ENCODE data around the gene PCYT1A.
"Not testable (repeated sequence)": the region's sequence is repeated elsewhere in the genome, so short reads cannot be mapped to it uniquely, and the experiment has no call there.

The PCYT1A gene

GRCh38 chr3:196210673-196211556 is 76.6 kb downstream of the PCYT1A start, which contains the start of gene ZDHHC19:
Gene ZDHHC19 (minus strand): TSS chr3:196211400. CDS start chr3:196211315, 85 bp downstream.
- DNase-seq: no peak

GRCh38 chr3:196209944-196210672 is 77.4 kb downstream of the PCYT1A start:
- not testable (repeated sequence) for DNase-seq

DNA sequence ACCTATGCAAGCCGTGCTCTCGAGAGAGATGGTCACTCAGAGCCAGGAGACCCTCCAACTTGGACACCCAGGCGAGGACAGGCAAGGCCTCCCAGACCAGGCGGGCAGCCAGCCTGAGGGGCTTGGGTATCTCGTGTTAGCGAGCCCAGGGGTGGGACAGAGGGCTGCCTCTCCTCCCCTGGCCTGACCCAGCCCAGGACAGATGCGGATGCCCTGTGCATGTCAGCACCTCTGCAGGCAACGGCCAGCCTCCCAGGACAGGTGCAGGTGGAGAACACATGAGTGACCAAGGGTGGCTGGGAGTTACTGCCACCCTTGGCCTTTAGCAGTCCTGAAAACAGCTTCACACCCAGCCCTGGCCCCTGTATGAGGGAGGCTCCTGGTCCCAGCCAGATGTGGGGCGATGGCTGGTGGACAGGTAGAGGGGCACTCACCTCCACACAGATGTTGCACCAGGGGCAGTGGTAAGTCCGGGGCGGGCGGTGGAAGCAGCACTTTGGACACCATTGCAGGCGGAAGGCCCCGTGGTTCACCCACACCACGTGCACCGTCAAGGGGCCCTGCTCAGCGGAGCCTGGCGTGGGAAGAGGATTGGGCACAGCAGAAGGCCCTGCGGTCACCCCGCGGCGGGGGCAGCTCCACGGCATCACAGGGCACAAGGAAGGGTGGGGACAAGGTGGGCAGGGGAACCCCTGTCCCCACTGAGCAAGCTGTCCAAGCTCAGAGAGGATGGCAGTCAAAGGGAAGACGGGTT is 78.4 kb downstream of the PCYT1A start:
- peak; percentile 14 for DNase-seq

- peak; percentile 49 for DNase-seq
Observed at GRCh38 chr3:196207833-196208607, 79.5 kb downstream of the PCYT1A start.

DNA sequence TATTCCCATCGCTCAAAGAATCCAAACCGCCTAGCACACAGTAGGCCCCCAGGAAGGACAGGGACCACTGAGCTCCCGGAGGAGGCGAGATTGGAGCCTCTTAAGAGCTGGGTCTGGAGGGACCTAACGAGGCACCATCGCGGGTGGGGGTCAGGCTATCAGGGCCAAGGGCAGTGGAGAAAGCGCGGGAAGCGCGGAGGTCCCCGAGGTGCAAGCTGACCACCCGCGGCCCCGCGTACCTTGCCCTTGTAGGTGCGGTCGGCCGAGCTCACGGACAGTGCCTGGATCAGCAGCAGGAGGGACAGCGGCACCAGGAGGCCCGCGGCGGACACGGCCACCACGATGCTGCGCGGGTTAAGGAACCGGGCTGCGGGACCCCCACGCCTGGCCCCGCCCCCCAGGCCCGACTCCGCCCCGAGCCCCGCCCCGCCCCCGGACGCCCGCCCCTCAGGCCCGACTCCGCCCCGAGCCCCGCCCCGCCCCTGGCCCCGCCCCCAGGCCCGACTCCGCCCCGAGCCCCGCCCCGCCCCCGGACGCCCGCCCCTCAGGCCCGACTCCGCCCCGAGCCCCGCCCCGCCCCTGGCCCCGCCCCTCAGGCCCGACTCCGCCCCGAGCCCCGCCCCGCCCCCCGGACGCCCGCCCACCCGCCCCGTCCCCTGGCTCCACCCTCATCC is 80.2 kb downstream of the PCYT1A start:
- peak; percentile 22 for DNase-seq

DNA sequence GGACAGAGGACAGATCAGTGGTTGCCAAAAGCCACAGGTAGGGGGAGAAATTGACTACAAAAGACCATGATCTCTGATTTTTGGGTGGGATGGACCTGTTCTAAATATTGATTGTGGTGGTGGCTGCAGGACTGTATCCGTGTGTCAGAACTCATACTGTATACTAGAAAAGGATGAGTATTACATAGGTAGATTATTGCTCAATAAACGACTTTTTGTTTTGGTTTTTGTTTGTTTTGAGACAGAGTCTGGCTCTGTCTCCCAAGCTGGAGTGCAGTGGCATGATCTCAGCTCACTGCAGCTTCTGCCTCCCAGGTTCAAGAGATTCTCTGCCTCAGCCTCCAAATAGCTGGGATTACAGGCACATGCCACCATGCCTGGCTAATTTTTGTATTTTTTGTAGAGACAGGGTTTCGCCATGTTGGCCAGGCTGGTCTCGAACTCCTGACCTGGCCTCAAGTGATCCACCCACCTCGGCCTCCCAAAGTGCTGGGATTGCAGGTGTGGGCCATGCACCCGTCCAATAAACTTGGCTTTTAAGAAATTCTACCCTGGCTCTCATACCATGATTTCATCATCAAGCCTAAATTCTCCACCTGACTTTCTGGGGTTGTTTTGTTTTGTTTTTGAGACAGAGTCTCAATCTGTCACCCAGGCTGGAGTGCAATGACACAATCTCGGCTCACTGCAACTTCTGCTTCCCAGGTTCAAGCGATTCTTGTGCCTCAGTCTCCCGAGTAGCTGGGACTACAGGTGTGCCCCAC is 81.9 kb downstream of the PCYT1A start:
- not testable (repeated sequence) for DNase-seq

DNA sequence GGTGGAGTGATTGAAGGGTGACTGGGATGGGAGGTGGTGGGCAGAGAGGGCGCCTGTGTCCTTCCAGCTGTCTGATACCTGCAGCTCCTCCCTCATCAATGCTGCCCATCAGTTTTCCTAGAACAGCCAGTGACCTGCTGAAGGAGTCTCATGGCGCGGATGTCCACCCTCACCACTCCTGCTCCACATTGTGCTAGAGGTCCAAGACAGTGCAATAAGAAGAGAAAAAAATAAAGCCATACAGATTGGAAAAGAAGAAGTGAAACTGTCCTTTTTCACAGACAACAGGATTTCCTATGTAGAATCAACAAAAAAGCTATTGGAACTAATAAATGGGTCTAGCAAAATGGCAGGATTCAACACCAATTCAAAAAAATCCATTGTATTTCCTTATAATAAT is 83.7 kb downstream of the PCYT1A start:
- DNase-seq: no peak

DNA sequence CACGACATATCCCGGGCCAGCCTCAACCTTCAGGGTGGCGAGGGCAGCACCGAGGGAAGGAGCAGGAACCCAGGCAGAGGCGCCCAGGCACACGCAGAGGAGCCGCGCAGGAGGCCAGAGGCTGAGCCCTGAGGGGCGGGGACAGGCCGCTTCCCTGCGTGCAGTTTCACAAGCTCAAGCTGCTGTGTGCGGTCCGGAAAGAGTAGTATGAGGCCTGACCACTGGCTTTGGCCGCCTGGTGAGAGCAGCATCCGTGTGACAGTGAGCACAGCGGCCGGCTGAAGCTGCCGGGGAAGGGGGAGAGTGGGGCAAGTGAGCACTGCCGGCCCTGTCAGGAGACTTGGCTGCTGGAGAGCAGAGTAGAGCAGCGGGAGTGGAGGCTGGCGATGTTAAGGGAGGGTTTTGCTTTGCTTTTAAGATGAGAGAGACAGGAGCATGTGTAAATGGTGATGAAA is 85.0 kb downstream of the PCYT1A start:
- DNase-seq: peak; percentile 69

DNA sequence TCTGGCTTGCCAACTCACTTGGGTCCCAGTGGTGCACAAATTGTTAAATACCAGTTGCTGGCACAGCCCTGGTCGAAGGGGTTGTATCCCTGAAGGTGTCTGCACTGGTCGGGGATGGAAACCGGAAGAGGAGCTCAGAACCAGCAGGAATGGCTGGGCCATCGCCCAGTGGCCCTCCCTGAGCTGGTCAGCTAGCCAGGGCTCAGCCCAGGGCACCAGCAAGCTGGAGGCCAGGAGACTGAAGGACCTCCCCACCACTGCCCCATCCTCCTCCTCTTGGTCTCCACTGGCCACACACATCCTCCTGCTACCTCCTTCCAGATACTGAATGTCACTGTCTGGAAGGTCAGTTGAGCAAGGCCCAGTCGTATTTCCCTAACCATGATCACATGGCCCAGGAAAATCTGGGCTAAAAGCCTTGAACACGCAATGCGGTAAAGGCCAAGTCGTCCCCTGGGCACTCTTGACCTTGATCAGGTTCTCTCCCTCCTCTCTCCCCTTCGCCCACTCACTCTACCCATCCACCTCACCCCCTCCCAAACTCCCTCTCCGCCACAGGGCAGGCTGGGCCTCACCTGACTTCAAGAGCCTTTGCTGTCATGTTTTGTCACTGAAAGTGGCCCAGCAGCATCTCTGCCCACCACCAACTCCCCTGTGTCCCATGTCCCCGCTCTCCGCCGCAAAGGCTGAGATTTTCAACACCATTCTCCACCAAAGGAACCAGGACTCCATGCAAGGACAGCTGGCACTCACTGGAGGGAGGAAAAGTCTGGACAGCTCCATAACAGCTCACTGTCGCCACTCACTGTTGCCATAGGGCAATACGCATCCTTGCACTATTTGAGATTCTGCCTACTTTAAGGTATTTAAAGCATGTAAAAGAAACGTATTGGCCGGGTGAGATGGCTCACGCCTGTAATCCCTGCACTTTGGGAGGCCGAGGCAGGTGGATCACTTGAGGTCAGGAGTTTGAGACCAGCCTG is 88.5 kb downstream of the PCYT1A start:
- peak; percentile 51 for DNase-seq

DNA sequence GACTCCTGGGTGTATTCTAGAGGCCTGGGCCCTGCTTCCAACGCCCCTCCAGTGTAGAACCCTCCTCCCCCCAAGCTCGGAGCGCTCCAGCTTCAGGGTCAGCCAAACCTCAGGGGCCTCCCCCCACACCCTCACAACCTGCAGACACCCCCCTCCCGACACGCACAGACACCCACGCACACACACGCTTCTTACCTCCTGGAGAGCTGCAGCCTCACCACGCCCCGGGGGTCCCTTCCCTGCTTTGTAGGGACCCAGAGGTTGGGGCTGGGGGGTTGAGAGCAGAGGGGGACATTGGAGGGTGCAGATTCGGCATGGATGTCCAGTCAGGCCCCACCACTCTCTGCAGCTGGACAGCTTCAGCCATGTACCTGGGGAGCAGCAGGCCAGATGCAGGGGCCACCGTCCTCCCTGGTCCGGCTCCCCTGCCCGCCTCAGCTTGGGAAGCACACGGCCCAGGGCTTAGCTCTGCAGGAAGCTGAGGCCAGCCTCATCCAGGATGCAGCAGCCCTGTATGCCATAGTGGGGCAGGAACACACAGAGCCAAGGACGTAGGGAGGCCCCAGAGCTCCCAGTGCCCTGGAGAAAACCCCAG is 89.3 kb downstream of the PCYT1A start:
- no peak for DNase-seq

DNA sequence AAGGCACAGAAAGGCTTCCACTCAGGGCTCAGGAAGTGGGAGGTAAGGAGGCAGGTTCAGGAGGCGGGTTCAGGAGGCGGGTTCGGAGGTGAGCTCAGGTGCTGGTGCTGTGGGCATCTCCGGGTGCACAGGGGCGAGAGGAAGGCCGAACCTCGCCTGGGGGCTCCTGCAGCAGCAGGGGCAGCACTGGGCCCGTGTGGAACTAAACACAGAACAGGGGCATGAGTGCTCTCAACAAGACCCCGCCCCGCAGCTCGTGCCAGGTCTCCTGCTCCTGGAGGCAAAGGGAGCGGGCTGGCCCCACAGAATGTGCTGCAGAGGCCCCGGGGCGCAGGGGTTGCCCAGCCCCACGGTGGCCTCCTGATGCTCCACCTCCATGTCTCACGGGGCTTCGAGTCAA is 90.0 kb downstream of the PCYT1A start:
- no peak for DNase-seq

GRCh38 chr3:196195664-196196265 is 91.8 kb downstream of the PCYT1A start:
- no peak for DNase-seq

- DNase-seq: no peak
Observed at GRCh38 chr3:196194542-196194915, 93.0 kb downstream of the PCYT1A start.

DNA sequence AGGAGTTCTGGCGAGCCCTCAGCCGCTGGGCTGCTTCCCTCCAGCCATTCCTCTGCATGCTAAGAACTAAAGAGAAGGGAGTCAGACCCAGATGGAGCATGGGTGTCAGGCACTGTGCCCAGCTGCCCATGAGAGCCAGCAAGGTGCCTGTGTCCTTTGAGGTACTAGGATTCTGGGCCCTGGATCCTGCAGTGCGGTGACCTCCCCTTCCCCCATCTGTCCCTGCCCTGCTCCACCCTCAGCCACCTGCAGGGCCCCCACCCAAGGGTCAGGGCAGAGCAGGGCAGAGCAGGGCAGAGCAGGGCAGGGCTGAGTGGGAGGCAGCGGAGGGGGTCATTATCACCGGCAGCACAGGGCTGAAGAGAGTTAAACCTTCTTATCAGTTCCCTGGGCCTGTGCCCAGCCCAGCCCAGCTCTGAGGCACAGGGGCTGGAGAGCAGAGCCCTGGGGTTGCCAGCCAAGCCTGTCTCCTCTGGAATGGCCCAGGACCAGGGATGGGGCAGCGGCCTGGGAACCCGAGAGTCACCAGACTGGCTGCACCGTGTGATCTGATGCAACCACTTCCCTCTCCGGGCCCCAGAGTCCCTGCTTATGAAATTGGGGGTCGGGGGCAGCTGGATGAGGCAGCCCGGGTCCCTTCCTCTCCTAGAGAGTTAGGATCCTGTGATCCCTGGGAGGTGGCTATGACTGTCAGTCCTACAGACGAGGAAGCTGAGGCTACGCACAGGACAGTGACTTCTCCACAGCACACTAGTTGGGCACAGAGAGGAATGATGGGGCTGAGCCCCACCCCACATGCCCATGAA is 93.6 kb downstream of the PCYT1A start:
- DNase-seq: no peak

GRCh38 chr3:196193133-196193735 is 94.3 kb downstream of the PCYT1A start:
- DNase-seq: peak; percentile 25

- no peak for DNase-seq
Observed at GRCh38 chr3:196192524-196193051, 94.9 kb downstream of the PCYT1A start.

GRCh38 chr3:196192036-196192523 is 95.4 kb downstream of the PCYT1A start:
- no peak for DNase-seq
